Pancreas (tissue), 10 donors: ENCODE data around the gene PRRT1. TPM values are rescaled to one million over a fixed set of nuclear protein-coding genes. Genes with fewer than 3 reads are reported as not detected.

ENCODE experiments used
- ATAC-seq, 4 donors: fragments of 200-7000 bp; cut with Tn5 transposase; one replicate each; pipeline versions ENCODE4 v1.8.0 to v1.9.1; 2020; ENCODE audit warnings: mild to moderate bottlenecking in 4 of 4, moderate library complexity in 4 of 4
- DNase-seq, 6 donors: peaks; one replicate each; pipeline ENCODE4 v3.0.0-alpha.2; 2020
- FAIRE-seq: peaks from 2 replicates; lab custom pipeline; 2012; peaks lifted over from hg19 to GRCh38; lab: Jason Lieb, UNC
- H3K27ac ChIP-seq, 4 donors: fragments of 200-600 bp; sonication (generic); 1 replicate in 3 of 4; 2 replicates in 1 of 4; pipeline versions ENCODE4 v1.5.0 to v1.8.0; 2020
- H3K27me3 ChIP-seq, 4 donors: fragments of 200-600 bp; one replicate each; pipeline ENCODE4 v1.8.0; 2021
- H3K36me3 ChIP-seq, 3 donors: fragments of 200-600 bp; sonication (generic) in 1 of 3; one replicate each; pipeline versions ENCODE4 v1.5.0 to v1.8.0; 2020 to 2021
- H3K4me1 ChIP-seq, 3 donors: fragments of 200-600 bp; one replicate each; pipeline ENCODE4 v1.8.0; 2021
- H3K4me3 ChIP-seq, 4 donors: fragments of 200-600 bp; sonication (generic) in 2 of 4; one replicate each; pipeline versions ENCODE4 v1.5.0 to v1.8.0; 2020 to 2021
- H3K9me3 ChIP-seq, 4 donors: fragments of 200-600 bp; one replicate each; pipeline ENCODE4 v1.8.0; 2021
- WGBS, 2 donors: extraction: QIAGEN DNeasy Blood & Tissue Kit; methylation state at CpG; one replicate each; pipeline ENCODE4 v1.1.7; 2013; 5-methylcytosine and 5-hydroxymethylcytosine counted together
- intact Hi-C, 3 donors: fragments of 100-400 bp; cut with DNase I; formaldehyde crosslinking; loops; one replicate each; pipeline versions ENCODE4 v1.11.1 to v1.14.2; 2022
- polyA plus RNA-seq, 2 donors: library from polyadenylated mRNA; stranded (reverse); fragments of 200-250 nt; gene quantifications; one replicate each; pipeline ENCODE4 v1.2.3, GENCODE V29; 2013
- total RNA-seq, 6 donors: library from RNA; stranded (reverse); fragmentation: NEBNext Ultra II Directional in 4 of 6; extraction: Animal tissue kit (Norgen Biotek cat#: 25700) in 4 of 6; gene quantifications; one replicate each; pipeline versions ENCODE4 v1.2.1 to v1.2.4, GENCODE V29; 2021 to 2023
- TF ChIP-seq, protein P1 (sequence below), 4 donors: fragments of 200-600 bp; sonication (generic) in 3 of 4; IDR thresholded peaks; one replicate each; pipeline versions ENCODE4 v1.5.0 to v1.8.0; 2021; ENCODE audit warnings: antibody characterized with exemption in 4 of 4
- donor health status: healthy with polysubstance abuse.
- donor health status: DM: no; HTN: no; CAD: no; lungs with moderate emphysema.
- donor health status: DM: no; HTN: no; CAD: no.
- donor health status: control.
- donor health status: control.
- donor health status: Bipolar disorder and iron deficiency.
- donor health status: DM: yes; HTN: yes; CAD: no.
- donor health status: DM: no; HTN: no; CAD: no.
- donor health status: DM: no; HTN: no; CAD: no.
- donor health status: DM: yes; HTN: yes; CAD: no.

Gene PRRT1
- total and polyA plus RNA-seq, 8 donors: 0.08 to 5.8 (median 0.47) TPM

DNA sequence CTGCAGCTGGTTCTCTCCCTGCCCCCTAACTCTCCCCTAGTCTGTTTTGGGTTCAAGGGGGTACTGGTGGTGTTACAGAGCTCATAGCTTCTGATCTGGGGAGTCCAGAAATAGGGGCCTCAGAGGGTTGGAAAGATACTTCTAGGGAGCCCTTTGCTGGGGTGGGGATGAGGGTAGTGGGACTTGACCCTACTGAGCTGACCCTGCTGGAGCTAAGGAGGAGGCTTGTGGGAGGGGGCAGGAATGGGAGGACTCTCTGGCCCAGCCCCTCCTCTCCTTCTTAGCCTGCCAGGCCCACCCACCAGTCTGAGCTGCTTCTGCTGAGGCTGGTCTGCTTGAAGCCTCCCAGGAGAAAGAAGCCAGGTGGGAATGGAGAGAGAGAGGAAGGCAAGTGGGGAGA is 12.6 kb upstream of the PRRT1 start, which contains the start of gene EGFL8:
EGFL8 (plus strand) TSS at position 301 of the 400 bp plus-strand sequence. CDS start 1,571 bp downstream, outside the sequence.
- Histone ChIP-seq H3K4me3 (no peak within 1 kb of the TSS), H3K9me3 (no peaks in the 10 kb centered on the region), H3K27ac (no peak within 1 kb of the TSS), H3K27me3 (no peaks in the 10 kb centered on the region), H3K4me1 (no peaks in the 10 kb centered on the region), H3K36me3 (no peaks in the 10 kb centered on the region)
- ATAC-seq (no peak), FAIRE-seq (no peak), DNase-seq (no peak)
- intact Hi-C loops: loop anchor here in 1 of 3 donors (10.0 kb wide), 1 partner anchor 49 kb away; no protein-coding TSS in a partner anchor
- TF ChIP-seq, protein P1, sequence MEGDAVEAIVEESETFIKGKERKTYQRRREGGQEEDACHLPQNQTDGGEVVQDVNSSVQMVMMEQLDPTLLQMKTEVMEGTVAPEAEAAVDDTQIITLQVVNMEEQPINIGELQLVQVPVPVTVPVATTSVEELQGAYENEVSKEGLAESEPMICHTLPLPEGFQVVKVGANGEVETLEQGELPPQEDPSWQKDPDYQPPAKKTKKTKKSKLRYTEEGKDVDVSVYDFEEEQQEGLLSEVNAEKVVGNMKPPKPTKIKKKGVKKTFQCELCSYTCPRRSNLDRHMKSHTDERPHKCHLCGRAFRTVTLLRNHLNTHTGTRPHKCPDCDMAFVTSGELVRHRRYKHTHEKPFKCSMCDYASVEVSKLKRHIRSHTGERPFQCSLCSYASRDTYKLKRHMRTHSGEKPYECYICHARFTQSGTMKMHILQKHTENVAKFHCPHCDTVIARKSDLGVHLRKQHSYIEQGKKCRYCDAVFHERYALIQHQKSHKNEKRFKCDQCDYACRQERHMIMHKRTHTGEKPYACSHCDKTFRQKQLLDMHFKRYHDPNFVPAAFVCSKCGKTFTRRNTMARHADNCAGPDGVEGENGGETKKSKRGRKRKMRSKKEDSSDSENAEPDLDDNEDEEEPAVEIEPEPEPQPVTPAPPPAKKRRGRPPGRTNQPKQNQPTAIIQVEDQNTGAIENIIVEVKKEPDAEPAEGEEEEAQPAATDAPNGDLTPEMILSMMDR (IDR thresholded peaks at IDR 0.05): no peak

DNA sequence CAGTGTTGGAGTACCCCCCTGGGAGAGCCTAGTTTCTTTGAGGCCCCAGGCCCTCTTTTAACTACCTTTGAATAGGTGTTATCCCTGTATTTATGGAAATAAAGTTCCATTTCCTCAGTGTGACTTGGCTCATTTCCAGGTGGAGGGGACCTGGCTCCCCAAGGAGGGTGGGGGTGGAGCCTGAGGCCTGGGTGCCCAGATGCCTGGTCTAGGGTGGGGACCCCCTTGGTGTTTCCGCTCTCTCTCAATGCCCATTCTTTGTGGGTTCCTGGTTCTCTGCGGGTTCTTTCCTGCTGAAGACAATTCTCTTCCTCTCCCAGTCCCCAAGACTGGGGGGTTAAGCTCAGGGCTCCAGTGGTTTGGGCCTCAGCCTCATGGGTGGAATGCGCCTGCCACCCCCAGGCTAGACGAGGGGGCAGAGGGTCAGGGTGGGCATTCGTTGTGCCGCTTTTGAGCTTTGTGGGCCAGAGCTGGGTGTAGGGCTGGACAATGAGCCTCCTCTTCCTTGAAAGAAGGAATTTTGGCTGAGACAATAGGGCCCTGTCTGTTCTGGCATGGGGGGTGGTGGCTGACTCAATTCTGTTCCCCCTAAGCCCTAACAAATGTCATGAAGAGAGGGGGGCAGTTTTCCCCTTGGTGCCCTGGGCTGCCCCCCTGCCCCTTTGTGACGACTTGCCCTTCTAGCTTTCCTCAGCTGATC is 12.0 kb upstream of the PRRT1 start:
- TF ChIP-seq, protein P1 (IDR thresholded peaks at IDR 0.05): no peak
- DNase-seq (no peak), FAIRE-seq (no peak), ATAC-seq (no peak)
- Histone ChIP-seq H3K27me3 (no peaks in the 10 kb centered on the region), H3K9me3 (no peaks in the 10 kb centered on the region), H3K27ac (no peak overlapping the region), H3K36me3 (no peaks in the 10 kb centered on the region), H3K4me3 (no peak overlapping the region), H3K4me1 (no peaks in the 10 kb centered on the region)
- WGBS, 2 donors: 83 to 90% methylated on average over 7 of the region's 7 CpGs
- intact Hi-C loops: loop anchor here in 1 of 3 donors (10.0 kb wide), 1 partner anchor 49 kb away; no protein-coding TSS in a partner anchor

DNA sequence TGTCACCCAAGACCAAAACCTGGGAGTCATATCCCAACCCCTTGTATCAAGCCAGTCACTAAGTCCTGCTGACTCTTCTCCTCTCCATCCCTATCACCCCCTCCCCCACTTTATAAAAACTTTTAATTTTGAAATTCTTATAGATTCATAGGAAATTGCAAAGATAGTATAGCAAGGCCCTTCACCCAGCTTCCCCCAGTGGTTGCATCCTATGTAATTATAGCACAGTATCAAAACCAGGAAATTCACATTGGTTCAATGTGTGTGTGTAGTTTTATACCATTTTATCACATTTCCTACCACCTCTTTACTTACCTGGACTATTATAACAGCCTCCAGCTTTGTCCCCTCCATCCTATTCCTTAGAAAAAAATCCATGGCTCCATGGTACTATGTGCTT is 6.3 kb upstream of the PRRT1 start:
- Histone ChIP-seq H3K4me1 (peaks cover 0 to 5% (median 4%) of the 10 kb centered on the region in 3 donors), H3K36me3 (peaks cover 0 to 4% (median 0%) of the 10 kb centered on the region in 3 donors), H3K4me3 (no peak overlapping the region), H3K27ac (no peak overlapping the region), H3K9me3 (no peaks in the 10 kb centered on the region), H3K27me3 (no peaks in the 10 kb centered on the region)
- intact Hi-C loops: no loop called here
- FAIRE-seq: no peak
- ATAC-seq: no peak
- no peak for DNase-seq
- TF ChIP-seq, protein P1 (IDR thresholded peaks at IDR 0.05): no peak

DNA sequence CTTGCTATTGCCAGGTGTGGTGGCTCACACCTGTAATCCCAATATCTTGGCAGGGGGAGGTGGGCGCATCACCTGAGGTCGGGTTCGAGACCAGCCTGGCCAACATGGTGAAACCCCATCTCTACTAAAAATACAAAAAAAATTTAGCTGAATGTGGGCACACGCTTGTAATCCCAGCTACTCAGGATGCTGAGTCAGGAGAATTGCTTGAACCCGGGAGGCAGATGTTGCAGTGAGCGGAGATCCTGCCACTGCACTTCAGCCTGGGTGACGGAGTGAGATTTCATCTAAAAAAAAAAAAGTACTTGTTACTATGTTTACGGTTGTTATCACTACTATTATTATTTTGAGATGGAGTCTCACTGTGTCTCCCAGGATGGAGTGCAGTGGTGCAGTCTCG is 5.2 kb upstream of the PRRT1 start:
- TF ChIP-seq, protein P1 (IDR thresholded peaks at IDR 0.05): no peak
- Histone ChIP-seq H3K27me3 (no peaks in the 10 kb centered on the region), H3K9me3 (no peaks in the 10 kb centered on the region), H3K4me3 (no peak overlapping the region), H3K27ac (no peak overlapping the region), H3K4me1 (peaks cover 0 to 5% (median 4%) of the 10 kb centered on the region in 3 donors), H3K36me3 (peaks cover 0 to 4% (median 0%) of the 10 kb centered on the region in 3 donors)
- ATAC-seq (no peak), FAIRE-seq (no peak), DNase-seq (no peak)
- 89 to 91% methylated on average over 9 of the region's 9 CpGs for WGBS, 2 donors
- intact Hi-C loops: no loop called here
